Epidermal melanocyte (primary cell): ENCODE data around the gene OXT.

Experiments
- DNase-seq: peaks from one replicate; pipeline ENCODE4 v3.0.0; 2011; ENCODE audit warnings: low spot score; ENCODE audit not compliant: insufficient read length

Gene OXT

GRCh38 chr20:3084283-3084985, 13.0 kb downstream of the OXT start, which contains the start of gene AVP:
Gene AVP, minus strand, starts transcription at chr20:3084724. Its CDS starts 50 bp downstream, at chr20:3084674.
- no peak for DNase-seq

- no peak for DNase-seq
Measured at GRCh38 chr20:3084986-3085360, 13.6 kb downstream of the OXT start.

GRCh38 chr20:3085571-3086072, 14.2 kb downstream of the OXT start:
- DNase-seq: no peak

GRCh38 chr20:3088031-3088430, 16.6 kb downstream of the OXT start:
- DNase-seq: no peak

- DNase-seq: no peak
Measured at GRCh38 chr20:3090565-3090964, 19.1 kb downstream of the OXT start.

- DNase-seq: no peak
Measured at GRCh38 chr20:3092611-3093379, 21.4 kb downstream of the OXT start.

- DNase-seq: no peak
Measured at GRCh38 chr20:3093861-3094361, 22.5 kb downstream of the OXT start.

- DNase-seq: no peak
Measured at GRCh38 chr20:3094848-3095629, 23.6 kb downstream of the OXT start.

GRCh38 chr20:3100480-3100879, 29.1 kb downstream of the OXT start:
- DNase-seq: no peak

- no peak for DNase-seq
Measured at GRCh38 chr20:3101251-3101650, 29.8 kb downstream of the OXT start.

- no peak for DNase-seq
Measured at GRCh38 chr20:3101737-3102574, 30.5 kb downstream of the OXT start.

GRCh38 chr20:3102575-3103368, 31.4 kb downstream of the OXT start:
- no peak for DNase-seq

- DNase-seq: no peak
Measured at GRCh38 chr20:3103369-3104032, 32.1 kb downstream of the OXT start.

- no peak for DNase-seq
Measured at GRCh38 chr20:3105256-3106137, 34.1 kb downstream of the OXT start.

GRCh38 chr20:3106185-3106584, 34.8 kb downstream of the OXT start:
- no peak for DNase-seq

GRCh38 chr20:3106658-3107463, 35.4 kb downstream of the OXT start:
- no peak for DNase-seq

- DNase-seq: no peak
Measured at GRCh38 chr20:3107464-3108025, 36.1 kb downstream of the OXT start.
